GF-D8 (cell line): ENCODE measurements around the gene B4GALT5.

Experiments
- DNase-seq: peaks from one replicate; lab custom pipeline; 2025; lab: John Stamatoyannopoulos, UW

Gene B4GALT5

GRCh38 chr20:49584418-49585382 is 129.0 kb downstream of the B4GALT5 start:
- DNase-seq, result no peak

- DNase-seq, result peak; percentile 48
These were observed 129.8 kb downstream of the B4GALT5 start for GRCh38 chr20:49583669-49584417.

DNA sequence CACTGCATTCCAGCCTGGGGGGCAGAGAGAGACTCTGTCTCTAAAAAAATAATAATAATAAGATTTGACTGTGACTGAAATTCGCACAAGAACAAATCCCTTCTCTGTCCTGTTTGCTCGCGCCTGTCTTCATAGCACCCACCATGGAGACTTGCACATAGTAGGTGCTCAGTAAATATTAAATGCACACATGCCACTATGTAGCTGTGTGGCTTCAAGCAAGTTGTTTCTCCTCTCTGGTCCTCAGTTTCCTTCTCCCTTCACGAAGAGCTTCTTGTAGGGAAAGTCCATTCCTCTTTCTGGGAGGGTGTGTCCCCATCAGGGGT is 130.4 kb downstream of the B4GALT5 start:
- no peak for DNase-seq
